22Rv1 (cell line): ENCODE measurements around the gene CHEK2.

ENCODE experiments used
- CTCF ChIP-seq: fragments of 450-650 bp; IDR thresholded peaks from 2 replicates; pipeline ENCODE4 v1.5.1; 2017; ENCODE audit warnings: mild to moderate bottlenecking
- ZFX ChIP-seq: fragments of 450-650 bp; IDR thresholded peaks from 2 replicates; pipeline ENCODE4 v1.6.1; 2017; ENCODE audit warnings: antibody characterized with exemption, borderline replicate concordance

DNA sequence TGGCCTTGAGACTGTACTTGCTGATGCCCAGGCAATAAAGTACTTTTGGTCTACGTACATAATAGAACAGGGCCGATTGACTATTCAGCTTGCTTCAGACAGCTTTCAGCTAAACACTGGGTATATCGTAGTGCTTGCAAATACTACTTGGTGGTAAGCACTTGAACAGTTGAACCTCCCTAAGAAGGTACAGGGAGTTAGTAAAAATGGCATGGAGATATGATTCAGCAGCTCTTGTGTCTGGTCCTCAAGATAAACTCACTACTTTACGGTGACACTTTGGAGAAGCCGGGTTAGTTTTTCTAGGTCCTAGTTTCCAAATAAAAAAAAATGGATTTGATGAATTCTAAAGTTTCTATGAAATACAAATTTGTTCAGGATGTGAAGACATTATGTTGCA lies 38.2 kb upstream of the CHEK2 start:
- TF ChIP-seq CTCF (no peak), ZFX (no peak)
